Stimulated activated naive CD8-positive, alpha-beta T cell treated with anti-CD3 and anti-CD28 coated beads, Interleukin-15, amount 100 ng/mL, for 72 hours (primary cell): ENCODE measurements around the gene CCDC40.

Experiments
- ATAC-seq: fragments of 150-1000 bp; cut with Tn5 transposase; 2 replicates; pipeline ENCODE4 v1.10.0; 2021; ENCODE audit warnings: mild to moderate bottlenecking, moderate library complexity
- DNase-seq, 2 donors: peaks; one replicate each; pipeline ENCODE4 v3.0.0; 2021 to 2022
- H3K27ac Mint-ChIP-seq, 2 donors: one replicate each; pipeline ENCODE4 v1.8.0; 2022; ENCODE audit warnings: mild to moderate bottlenecking in 2 of 2, mixed read lengths in 2 of 2, moderate library complexity in 2 of 2
- H3K27me3 Mint-ChIP-seq: one replicate; pipeline ENCODE4 v1.8.0; 2022; ENCODE audit warnings: mixed read lengths
- H3K4me1 Mint-ChIP-seq: one replicate; pipeline ENCODE4 v1.8.0; 2022; ENCODE audit warnings: mild to moderate bottlenecking, mixed read lengths
- H3K4me3 Mint-ChIP-seq, 2 donors: one replicate each; pipeline ENCODE4 v1.8.0; 2022; ENCODE audit warnings: mild to moderate bottlenecking in 2 of 2, mixed read lengths in 2 of 2, moderate library complexity in 1 of 2
- H3K9me3 Mint-ChIP-seq, 2 donors: one replicate each; pipeline ENCODE4 v1.8.0; 2022; ENCODE audit warnings: mixed read lengths in 2 of 2

Gene CCDC40

DNA sequence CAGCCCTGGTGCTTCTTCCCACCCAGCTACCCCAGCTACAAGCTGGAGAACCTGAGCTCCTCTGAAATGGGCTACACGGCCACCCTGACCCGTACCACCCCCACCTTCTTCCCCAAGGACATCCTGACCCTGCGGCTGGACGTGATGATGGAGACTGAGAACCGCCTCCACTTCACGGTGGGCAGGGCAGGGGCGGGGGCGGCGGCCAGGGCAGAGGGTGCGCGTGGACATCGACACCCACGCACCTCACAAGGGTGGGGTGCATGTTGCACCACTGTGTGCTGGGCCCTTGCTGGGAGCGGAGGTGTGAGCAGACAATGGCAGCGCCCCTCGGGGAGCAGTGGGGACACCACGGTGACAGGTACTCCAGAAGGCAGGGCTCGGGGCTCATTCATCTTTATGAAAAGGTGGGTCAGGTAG lies 68.5 kb downstream of the CCDC40 start:
- Mint-ChIP-seq H3K9me3 (no peaks in the 10 kb centered on the region), H3K4me1 (peaks cover 33% of the 10 kb centered on the region), H3K27me3 (no peaks in the 10 kb centered on the region), H3K27ac (no peak overlapping the region), H3K4me3 (no peak overlapping the region)
- ATAC-seq (no peak), DNase-seq (no peak)

DNA sequence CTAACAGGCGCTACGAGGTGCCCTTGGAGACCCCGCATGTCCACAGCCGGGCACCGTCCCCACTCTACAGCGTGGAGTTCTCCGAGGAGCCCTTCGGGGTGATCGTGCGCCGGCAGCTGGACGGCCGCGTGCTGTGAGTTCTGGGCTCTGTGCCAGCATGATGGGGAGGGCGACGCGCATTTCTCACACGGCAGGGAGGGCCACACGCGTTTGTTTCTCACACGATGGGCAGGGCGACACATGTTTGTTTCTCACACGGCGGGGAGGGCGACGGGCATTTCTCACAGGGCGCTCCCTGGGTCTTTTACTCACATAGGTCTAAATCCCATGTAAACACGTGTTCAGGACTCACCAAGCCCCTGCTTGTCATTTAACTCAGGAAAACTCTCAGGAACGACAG lies 69.3 kb downstream of the CCDC40 start:
- DNase-seq (no peak), ATAC-seq (no peak)
- Mint-ChIP-seq H3K4me1 (peaks cover 25% of the 10 kb centered on the region), H3K27ac (no peak overlapping the region), H3K27me3 (no peaks in the 10 kb centered on the region), H3K9me3 (no peaks in the 10 kb centered on the region), H3K4me3 (no peak overlapping the region)

DNA sequence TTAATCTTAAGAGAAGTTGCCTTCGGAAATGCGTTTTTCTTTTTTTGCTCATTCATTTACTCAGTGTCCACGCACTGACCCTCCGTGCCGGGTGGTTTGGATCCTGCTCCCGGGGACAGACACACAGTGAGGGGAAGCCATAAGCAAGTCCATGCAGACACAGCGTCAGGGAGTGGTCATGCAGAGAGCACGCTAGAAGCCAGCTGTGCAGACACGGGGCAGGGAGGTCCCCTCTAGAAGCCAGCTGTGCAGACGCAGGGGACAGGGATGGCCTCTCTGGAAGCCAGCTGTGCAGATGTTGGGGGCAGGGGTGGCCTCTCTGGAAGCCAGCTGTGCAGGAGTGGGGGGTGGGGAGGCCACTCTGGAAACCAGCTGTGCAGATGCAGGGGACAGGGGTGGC lies 69.7 kb downstream of the CCDC40 start:
- no peak for DNase-seq
- ATAC-seq = no peak
- no peak overlapping the region for H3K4me3 Mint-ChIP-seq
- H3K9me3 Mint-ChIP-seq = no peaks in the 10 kb centered on the region
- no peak overlapping the region for H3K27ac Mint-ChIP-seq
- peaks cover 21% of the 10 kb centered on the region for H3K4me1 Mint-ChIP-seq
- no peaks in the 10 kb centered on the region for H3K27me3 Mint-ChIP-seq

DNA sequence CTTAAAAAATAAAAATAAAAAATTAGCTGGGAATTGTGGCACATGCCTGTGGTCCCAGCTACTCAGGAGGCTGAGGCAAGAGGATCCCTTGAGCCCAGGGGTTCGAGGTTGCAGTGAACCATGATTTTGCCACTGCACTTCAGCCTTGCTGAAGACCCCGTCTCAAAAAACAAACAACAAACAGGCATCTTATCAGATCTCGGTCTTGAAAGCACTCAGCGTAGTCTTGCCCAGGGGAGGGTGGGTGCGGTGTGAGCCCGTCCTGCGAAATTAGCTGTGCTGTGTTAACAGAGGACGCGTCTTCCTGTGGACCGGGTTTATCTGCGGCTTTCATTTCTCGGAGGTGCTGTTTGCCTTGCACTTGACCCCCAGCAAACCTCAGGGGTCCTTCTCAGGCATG lies 70.3 kb downstream of the CCDC40 start:
- DNase-seq (no peak), ATAC-seq (no peak)
- H3K4me1 Mint-ChIP-seq = peaks cover 21% of the 10 kb centered on the region
- no peaks in the 10 kb centered on the region for H3K27me3 Mint-ChIP-seq
- H3K27ac Mint-ChIP-seq = no peak overlapping the region
- no peak overlapping the region for H3K4me3 Mint-ChIP-seq
- H3K9me3 Mint-ChIP-seq = no peaks in the 10 kb centered on the region

DNA sequence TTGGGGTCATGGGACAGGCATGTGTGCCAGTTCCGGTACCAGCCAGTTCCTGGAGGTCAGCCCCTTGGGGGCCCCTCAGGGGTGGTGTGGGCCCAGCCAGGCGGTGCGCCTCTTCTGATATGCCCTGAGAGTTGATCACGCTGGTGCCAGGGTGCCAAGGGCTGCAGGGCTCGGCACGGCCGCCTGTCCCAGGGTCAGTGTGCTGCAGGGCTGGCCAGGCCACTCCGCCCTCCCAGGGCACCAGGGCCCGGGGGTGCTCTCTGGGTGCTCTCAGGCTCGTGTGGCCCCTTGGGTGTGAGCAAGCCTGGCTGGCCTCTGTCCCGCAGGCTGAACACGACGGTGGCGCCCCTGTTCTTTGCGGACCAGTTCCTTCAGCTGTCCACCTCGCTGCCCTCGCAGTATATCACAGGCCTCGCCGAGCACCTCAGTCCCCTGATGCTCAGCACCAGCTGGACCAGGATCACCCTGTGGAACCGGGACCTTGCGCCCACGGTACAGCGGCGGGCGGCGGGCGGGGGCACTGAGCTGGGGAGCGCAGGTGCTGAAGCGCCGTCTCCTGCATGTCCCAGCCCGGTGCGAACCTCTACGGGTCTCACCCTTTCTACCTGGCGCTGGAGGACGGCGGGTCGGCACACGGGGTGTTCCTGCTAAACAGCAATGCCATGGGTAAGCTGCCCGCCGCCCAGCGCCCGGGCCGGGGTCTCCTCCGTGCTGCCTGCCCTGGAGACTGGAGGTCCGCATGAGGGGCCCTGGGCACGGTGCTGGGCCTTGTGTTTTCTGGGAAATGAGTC lies 71.0 kb downstream of the CCDC40 start:
- ATAC-seq = no peak
- Mint-ChIP-seq H3K27ac (no peak overlapping the region), H3K9me3 (no peaks in the 10 kb centered on the region), H3K27me3 (no peaks in the 10 kb centered on the region), H3K4me1 (peaks cover 14% of the 10 kb centered on the region), H3K4me3 (no peak overlapping the region)
- no peak for DNase-seq

DNA sequence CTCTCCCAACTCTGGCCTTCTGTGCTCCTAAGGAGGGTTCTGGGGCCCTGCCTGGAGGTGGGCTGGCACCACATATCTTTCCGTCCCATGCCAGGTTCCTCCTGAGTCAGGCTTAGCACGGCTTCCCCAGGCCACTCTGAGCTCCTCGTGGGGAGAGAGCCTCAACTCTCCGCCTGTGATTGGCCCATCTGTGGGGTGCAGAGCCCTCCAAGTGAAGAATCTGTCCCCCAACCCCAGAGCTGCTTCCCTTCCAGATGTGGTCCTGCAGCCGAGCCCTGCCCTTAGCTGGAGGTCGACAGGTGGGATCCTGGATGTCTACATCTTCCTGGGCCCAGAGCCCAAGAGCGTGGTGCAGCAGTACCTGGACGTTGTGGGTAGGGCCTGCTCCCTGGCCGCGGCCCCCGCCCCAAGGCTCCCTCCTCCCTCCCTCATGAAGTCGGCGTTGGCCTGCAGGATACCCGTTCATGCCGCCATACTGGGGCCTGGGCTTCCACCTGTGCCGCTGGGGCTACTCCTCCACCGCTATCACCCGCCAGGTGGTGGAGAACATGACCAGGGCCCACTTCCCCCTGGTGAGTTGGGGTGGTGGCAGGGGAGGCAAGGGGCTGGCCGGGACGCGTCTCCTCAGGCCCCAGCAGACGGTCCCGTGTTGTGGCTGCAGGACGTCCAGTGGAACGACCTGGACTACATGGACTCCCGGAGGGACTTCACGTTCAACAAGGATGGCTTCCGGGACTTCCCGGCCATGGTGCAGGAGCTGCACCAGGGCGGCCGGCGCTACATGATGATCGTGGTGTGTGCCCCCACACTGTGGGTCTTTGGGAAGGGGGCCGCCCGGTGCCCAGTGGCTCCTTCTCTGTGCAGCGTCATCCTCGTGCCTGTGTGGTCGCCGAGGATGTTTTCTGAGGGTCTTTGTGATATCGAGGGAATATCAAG lies 71.9 kb downstream of the CCDC40 start:
- Mint-ChIP-seq H3K27me3 (no peaks in the 10 kb centered on the region), H3K9me3 (no peaks in the 10 kb centered on the region), H3K4me1 (peaks cover 5% of the 10 kb centered on the region), H3K4me3 (no peak overlapping the region), H3K27ac (peak overlapping the region in 1 of 2 donors; percentile 42)
- ATAC-seq = no peak
- no peak for DNase-seq

DNA sequence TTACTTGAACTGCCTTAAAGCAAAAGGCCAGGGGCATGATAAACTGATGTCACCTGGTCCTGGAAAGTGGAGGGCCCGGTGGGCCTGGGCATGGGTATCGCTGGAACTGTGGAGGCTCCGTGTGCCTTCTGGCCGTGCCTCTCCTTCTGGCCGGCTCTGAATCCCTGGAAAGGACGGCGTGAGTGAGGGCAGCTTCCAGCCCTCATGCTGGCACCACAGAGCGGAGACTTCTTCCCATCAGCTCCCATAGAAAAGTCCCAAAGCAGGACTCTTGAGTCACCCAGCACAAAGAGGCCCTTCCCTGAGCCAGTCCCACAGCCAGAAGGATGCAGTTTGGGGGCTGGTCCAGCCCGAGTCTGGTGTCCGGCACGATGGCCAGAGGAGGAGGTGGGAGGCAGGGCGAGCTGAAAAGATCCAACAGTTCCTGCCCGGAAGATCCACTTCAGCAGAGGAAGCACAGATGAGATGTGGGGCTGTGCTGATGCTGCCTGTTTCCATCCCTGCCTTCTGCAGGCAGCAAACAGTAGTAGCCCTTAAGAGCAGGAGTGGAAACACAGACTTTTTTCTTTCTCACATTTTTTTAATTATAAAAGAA lies 72.7 kb downstream of the CCDC40 start:
- no peak overlapping the region for H3K4me3 Mint-ChIP-seq
- no peaks in the 10 kb centered on the region for H3K4me1 Mint-ChIP-seq
- H3K27me3 Mint-ChIP-seq = no peaks in the 10 kb centered on the region
- ATAC-seq (no peak), DNase-seq (no peak)
- no peaks in the 10 kb centered on the region for H3K9me3 Mint-ChIP-seq
- peak overlapping the region in 1 of 2 donors; percentile 19 for H3K27ac Mint-ChIP-seq

DNA sequence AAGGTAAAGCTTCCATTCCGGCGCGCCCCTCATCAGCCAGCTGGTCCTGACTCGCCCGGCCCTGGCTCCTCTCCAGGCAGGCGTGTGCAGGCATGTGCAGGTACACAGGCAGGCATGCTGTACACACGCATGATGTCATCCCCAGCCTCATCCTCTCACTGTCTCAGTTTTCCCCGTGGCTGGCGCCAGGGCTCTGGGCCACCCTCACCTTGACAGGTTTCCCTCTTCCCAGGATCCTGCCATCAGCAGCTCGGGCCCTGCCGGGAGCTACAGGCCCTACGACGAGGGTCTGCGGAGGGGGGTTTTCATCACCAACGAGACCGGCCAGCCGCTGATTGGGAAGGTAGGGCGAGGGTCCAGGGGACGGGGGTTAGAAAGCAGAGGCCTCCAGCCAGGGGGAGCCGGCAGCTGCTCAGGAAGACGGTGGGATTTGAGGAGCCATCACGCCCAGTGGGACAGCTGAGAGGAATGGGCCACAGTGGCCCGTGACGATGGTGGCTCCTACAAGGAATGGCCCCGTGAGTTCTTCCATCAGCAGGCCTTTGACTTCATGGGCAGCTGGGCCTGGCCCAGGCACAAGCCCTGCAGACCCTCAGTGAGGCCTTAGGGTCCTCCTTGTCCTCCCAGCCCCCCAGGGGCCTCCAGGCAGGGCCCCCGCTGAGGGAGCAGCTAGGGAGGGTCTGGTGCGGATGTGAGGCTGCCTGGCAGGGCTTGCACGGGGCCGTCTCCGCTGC lies 73.4 kb downstream of the CCDC40 start:
- Mint-ChIP-seq H3K9me3 (no peaks in the 10 kb centered on the region), H3K27me3 (no peaks in the 10 kb centered on the region), H3K4me3 (no peak overlapping the region), H3K27ac (peak overlapping the region in 1 of 2 donors; percentile 92), H3K4me1 (no peaks in the 10 kb centered on the region)
- no peak for DNase-seq
- ATAC-seq = no peak

DNA sequence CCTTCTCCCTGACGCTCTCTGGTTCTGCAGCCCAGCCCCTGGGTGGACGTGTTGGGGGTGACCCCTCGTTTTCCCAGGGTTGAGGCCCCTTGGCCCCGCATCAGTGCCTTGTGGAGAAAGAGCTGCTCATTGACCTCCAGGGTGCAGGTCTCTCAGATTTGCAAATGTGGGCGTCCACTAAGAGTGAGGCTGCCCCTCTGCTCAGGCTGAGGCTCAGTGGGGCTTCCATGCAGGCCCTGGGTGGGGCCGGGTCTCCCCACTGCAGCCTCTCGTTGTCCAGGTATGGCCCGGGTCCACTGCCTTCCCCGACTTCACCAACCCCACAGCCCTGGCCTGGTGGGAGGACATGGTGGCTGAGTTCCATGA lies 74.0 kb downstream of the CCDC40 start:
- no peak overlapping the region for H3K4me3 Mint-ChIP-seq

DNA sequence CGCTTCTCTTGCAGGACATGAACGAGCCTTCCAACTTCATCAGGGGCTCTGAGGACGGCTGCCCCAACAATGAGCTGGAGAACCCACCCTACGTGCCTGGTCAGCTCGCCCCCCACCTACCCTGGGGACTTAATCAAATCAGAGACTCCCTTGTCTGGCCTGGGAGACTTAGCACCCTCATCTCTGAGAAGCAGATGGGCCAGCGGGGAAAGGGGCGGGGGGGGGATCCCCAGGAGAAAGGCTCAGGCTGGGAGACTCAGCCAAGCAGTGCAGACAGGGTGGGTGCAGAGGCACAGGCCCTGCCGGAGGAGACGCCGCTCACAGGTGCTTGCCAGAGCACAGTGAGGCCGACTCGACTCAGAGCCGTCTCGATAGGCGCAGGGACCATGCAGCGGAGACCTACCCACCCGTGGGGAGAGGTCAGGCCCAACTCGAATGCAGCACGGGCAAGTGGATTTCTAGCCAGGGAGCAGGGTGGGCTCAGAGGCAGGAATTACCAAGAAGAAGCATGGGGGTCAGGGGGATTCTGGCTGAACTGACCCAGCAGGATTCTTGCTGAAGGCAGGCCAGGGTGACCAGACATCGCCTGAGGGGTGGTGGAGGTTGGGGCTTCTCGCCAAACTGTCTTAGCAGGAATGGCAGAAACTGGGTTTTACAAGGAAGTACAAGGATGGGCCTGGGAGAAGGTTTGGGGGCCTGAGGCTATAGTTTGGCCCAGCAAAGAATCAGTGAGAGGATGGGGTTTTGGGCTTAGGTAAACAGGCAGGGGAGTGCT lies 74.7 kb downstream of the CCDC40 start:
- H3K27me3 Mint-ChIP-seq = no peaks in the 10 kb centered on the region
- no peak overlapping the region for H3K4me3 Mint-ChIP-seq
- peak overlapping the region in 1 of 2 donors; percentile 21 for H3K27ac Mint-ChIP-seq
- ATAC-seq = no peak
- DNase-seq = no peak
- peaks cover 0 to 8% of the 10 kb centered on the region in 2 donors for H3K9me3 Mint-ChIP-seq
- no peaks in the 10 kb centered on the region for H3K4me1 Mint-ChIP-seq

More for the DNA sequence above, 74.0 kb downstream of the CCDC40 start:
- no peaks in the 10 kb centered on the region for H3K27me3 Mint-ChIP-seq
- H3K4me1 Mint-ChIP-seq = no peaks in the 10 kb centered on the region
- ATAC-seq = no peak
- DNase-seq = no peak
- peaks cover 0 to 4% of the 10 kb centered on the region in 2 donors for H3K9me3 Mint-ChIP-seq
- no peak overlapping the region for H3K27ac Mint-ChIP-seq

DNA sequence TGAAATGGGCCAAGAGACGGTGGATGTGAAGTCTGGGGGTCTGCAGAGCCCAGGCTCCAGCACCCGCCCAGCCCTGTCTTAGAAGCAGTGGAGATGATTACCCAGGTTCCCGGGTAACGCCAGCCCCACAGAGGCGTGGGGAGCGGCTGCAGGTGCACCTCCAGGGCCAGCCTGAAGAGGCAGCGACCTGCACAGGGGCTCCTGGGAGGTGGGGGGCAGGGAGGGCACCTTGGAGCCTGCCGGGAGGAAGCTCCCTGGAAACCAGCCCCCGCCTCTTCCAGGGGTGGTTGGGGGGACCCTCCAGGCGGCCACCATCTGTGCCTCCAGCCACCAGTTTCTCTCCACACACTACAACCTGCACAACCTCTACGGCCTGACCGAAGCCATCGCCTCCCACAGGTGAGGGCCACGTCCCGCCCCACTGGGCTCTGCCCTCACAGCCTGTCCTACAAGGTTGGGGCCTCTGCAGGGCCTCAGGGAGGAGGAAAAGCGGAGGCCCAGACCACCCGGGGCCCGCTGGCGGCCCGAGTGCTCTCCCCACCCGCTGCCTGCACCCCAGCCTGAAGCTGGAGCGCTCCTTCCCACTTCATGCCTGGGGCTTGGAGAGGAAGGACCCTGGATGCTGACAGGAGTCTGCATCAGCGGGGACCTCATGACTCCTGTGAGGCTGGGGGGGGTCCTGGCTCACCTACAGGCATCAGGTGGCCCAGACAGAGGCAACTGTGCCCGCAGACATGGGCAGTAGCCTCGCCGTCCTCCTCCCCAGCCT lies 75.4 kb downstream of the CCDC40 start:
- ATAC-seq (no peak), DNase-seq (no peak)
- Mint-ChIP-seq H3K4me1 (no peaks in the 10 kb centered on the region), H3K27me3 (no peaks in the 10 kb centered on the region), H3K9me3 (peaks cover 0 to 8% of the 10 kb centered on the region in 2 donors), H3K4me3 (no peak overlapping the region), H3K27ac (peak overlapping the region in 1 of 2 donors; percentile 21)

DNA sequence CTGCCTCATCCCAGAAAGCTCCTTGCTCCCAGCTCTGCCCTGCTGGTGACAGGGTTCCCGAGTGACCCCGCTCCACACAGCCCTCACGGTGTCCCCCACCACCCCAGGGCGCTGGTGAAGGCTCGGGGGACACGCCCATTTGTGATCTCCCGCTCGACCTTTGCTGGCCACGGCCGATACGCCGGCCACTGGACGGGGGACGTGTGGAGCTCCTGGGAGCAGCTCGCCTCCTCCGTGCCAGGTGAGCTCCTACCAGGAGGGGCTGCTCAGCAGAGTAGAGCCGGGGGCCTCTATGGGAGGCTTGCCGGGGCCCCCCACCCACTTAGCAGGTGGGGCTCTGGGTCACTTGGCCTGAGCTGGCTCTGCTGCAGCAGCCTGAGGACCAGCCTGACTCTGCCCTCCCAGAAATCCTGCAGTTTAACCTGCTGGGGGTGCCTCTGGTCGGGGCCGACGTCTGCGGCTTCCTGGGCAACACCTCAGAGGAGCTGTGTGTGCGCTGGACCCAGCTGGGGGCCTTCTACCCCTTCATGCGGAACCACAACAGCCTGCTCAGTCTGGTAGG lies 76.1 kb downstream of the CCDC40 start:
- Mint-ChIP-seq H3K27ac (no peak overlapping the region), H3K9me3 (peaks cover 0 to 8% of the 10 kb centered on the region in 2 donors), H3K4me3 (no peak overlapping the region), H3K27me3 (no peaks in the 10 kb centered on the region), H3K4me1 (no peaks in the 10 kb centered on the region)
- ATAC-seq (no peak), DNase-seq (no peak)

DNA sequence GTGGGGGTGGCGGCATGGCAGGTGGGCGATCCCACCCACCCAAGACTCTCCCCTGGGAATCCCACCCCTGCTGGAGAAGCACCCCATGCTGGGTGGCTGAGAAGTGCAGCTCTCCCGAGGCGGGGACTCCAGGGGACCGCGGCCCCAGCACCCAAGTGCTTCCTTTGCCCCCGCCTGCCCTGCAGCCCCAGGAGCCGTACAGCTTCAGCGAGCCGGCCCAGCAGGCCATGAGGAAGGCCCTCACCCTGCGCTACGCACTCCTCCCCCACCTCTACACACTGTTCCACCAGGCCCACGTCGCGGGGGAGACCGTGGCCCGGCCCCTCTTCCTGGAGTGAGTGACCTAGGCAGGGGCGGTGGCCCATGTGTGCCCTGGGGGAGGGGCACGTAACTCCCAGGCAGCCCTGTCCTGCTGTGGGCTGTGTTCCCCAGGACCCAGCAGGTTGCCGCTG lies 76.6 kb downstream of the CCDC40 start:
- DNase-seq = no peak
- Mint-ChIP-seq H3K4me3 (no peak overlapping the region), H3K27me3 (no peaks in the 10 kb centered on the region), H3K9me3 (peaks cover 0 to 8% of the 10 kb centered on the region in 2 donors), H3K4me1 (no peaks in the 10 kb centered on the region), H3K27ac (no peak overlapping the region)
- ATAC-seq = no peak

DNA sequence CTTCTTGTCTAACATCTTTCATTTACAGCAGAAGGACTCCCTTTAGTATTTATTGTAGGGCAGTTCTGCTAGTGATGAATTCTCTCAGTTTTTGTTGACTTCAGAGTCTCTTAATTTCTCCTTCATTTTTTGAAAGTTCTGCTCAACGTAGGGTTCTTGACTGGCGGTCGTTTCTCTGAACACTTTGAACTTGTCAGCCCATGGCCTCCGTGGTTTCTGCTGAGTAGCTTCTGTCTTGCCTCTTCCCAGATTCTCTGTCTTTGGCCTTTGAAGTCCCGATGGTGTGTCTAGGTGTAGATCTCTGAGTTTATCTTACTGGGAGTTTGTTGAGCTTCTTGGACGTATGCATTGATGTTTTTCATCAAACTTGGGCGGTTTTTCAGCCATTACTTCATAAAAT lies 78.3 kb downstream of the CCDC40 start:
- no peaks in the 10 kb centered on the region for H3K4me1 Mint-ChIP-seq
- no peak overlapping the region for H3K27ac Mint-ChIP-seq
- no peak overlapping the region for H3K4me3 Mint-ChIP-seq
- no peaks in the 10 kb centered on the region for H3K27me3 Mint-ChIP-seq
- no peak for DNase-seq
- no peak for ATAC-seq
- H3K9me3 Mint-ChIP-seq = peaks cover 0 to 8% of the 10 kb centered on the region in 2 donors
